ENCODE data around the gene UGT1A7. TPM values are rescaled to one million over a fixed set of nuclear protein-coding genes. Genes with fewer than 3 reads are reported as not detected.

Gene UGT1A7
- total and polyA plus RNA-seq, 4 donors, result 0.45 TPM; not detected in 3

GRCh38 chr2:233707940-233708644, 26.4 kb downstream of the UGT1A7 start:
- no peak for TF ChIP-seq CTCF (IDR thresholded peaks at IDR 0.05; ENCODE audit: control extremely low read depth, extremely low read depth)
- Histone ChIP-seq H3K4me3 (no peak overlapping the region), H3K27me3 (ENCODE audit: control insufficient read depth in 3 of 3, insufficient read depth in 3 of 3, low read length in 2 of 3) (no peaks in the 10 kb centered on the region), H3K27ac (ENCODE audit: low read depth in 1 of 2, low read length in 1 of 2) (no peak overlapping the region), H3K4me1 (ENCODE audit: control insufficient read depth in 5 of 5, insufficient read depth in 5 of 5, low read length in 5 of 5) (no peaks in the 10 kb centered on the region), H3K36me3 (ENCODE audit: control insufficient read depth in 4 of 4, insufficient read depth in 4 of 4, low read length in 4 of 4) (no peaks in the 10 kb centered on the region), H3K9me3 (ENCODE audit: control insufficient read depth in 4 of 4, insufficient read depth in 3 of 4, low read length in 3 of 4) (no peaks in the 10 kb centered on the region), H3K9ac (ENCODE audit: insufficient read depth in 1 of 2, low read length in 2 of 2) (no peak overlapping the region)
- no peak for DNase-seq
- 73 to 86% methylated on average over 10 of the region's 10 CpGs for WGBS, 2 donors
- no peak for ATAC-seq (ENCODE audit: insufficient read depth, low FRiP score)

- ATAC-seq (ENCODE audit: insufficient read depth, low FRiP score) (no peak), DNase-seq (no peak)
- H3K27ac ChIP-seq (ENCODE audit: low read depth in 1 of 2, low read length in 1 of 2), result no peak overlapping the region
- no peak overlapping the region for H3K9ac ChIP-seq (ENCODE audit: insufficient read depth in 1 of 2, low read length in 2 of 2)
- no peak for TF ChIP-seq CTCF (IDR thresholded peaks at IDR 0.05; ENCODE audit: control extremely low read depth, extremely low read depth)
- H3K27me3 ChIP-seq (ENCODE audit: control insufficient read depth in 3 of 3, insufficient read depth in 3 of 3, low read length in 2 of 3), result no peaks in the 10 kb centered on the region
- H3K36me3 ChIP-seq (ENCODE audit: control insufficient read depth in 4 of 4, insufficient read depth in 4 of 4, low read length in 4 of 4), result no peaks in the 10 kb centered on the region
- no peaks in the 10 kb centered on the region for H3K9me3 ChIP-seq (ENCODE audit: control insufficient read depth in 4 of 4, insufficient read depth in 3 of 4, low read length in 3 of 4)
- no peaks in the 10 kb centered on the region for H3K4me1 ChIP-seq (ENCODE audit: control insufficient read depth in 5 of 5, insufficient read depth in 5 of 5, low read length in 5 of 5)
- H3K4me3 ChIP-seq, result no peak overlapping the region
- WGBS, 2 donors, result 80 to 89% methylated on average over 5 of the region's 5 CpGs
These were observed 27.2 kb downstream of the UGT1A7 start for GRCh38 chr2:233708942-233709341.

GRCh38 chr2:233711312-233712008, 29.8 kb downstream of the UGT1A7 start:
- no peak overlapping the region for H3K27ac ChIP-seq (ENCODE audit: low read depth in 1 of 2, low read length in 1 of 2)
- peak; percentile 55 for TF ChIP-seq CTCF (IDR thresholded peaks at IDR 0.05; ENCODE audit: control extremely low read depth, extremely low read depth)
- H3K4me1 ChIP-seq (ENCODE audit: control insufficient read depth in 5 of 5, insufficient read depth in 5 of 5, low read length in 5 of 5), result no peaks in the 10 kb centered on the region
- no peak overlapping the region for H3K4me3 ChIP-seq
- no peaks in the 10 kb centered on the region for H3K27me3 ChIP-seq (ENCODE audit: control insufficient read depth in 3 of 3, insufficient read depth in 3 of 3, low read length in 2 of 3)
- ATAC-seq (ENCODE audit: insufficient read depth, low FRiP score), result peak; percentile 72
- WGBS, 2 donors, result 38 to 42% methylated on average over 11 of the region's 11 CpGs
- no peaks in the 10 kb centered on the region for H3K9me3 ChIP-seq (ENCODE audit: control insufficient read depth in 4 of 4, insufficient read depth in 3 of 4, low read length in 3 of 4)
- peak; percentile 78 to 84 (median 83) for DNase-seq
- H3K36me3 ChIP-seq (ENCODE audit: control insufficient read depth in 4 of 4, insufficient read depth in 4 of 4, low read length in 4 of 4), result no peaks in the 10 kb centered on the region
- H3K9ac ChIP-seq (ENCODE audit: insufficient read depth in 1 of 2, low read length in 2 of 2), result no peak overlapping the region

Measured in lung (tissue), 12 donors.